Spleen (tissue), 7 donors: Measurements from ENCODE around the gene ZSCAN21.

Experiments
- POLR2A ChIP-seq, 3 donors: fragments of 450-650 bp; IDR thresholded peaks; one replicate each; pipeline ENCODE4 v1.5.1; 2017; ENCODE audit warnings: antibody characterized with exemption in 3 of 3, mild to moderate bottlenecking in 1 of 3
- POLR2AphosphoS5 ChIP-seq, 3 donors: sonication (generic); formaldehyde crosslinking; IDR thresholded peaks; one replicate each; pipeline ENCODE4 v1.5.1; 2017; ENCODE audit warnings: antibody characterized with exemption in 3 of 3
- TF ChIP-seq, protein P1 (sequence below), 11 experiments: fragments of 200-600 bp in 7 of 11; fragments of 450-650 bp in 4 of 11; sonication (generic) in 4 of 11; IDR thresholded peaks in 8 of 11; conservative IDR thresholded peaks in 3 of 11; 1 replicate in 7 of 11; 2 replicates in 4 of 11; pipeline versions ENCODE4 v1.4.0 to v1.8.0; 2016 to 2021; ENCODE audit warnings: antibody characterized with exemption in 11 of 11, inconsistent platforms in 4 of 11, mild to moderate bottlenecking in 1 of 11
- donor health status: DM: no; HTN: no; CAD: no; lungs with moderate emphysema.
- donor health status: DM: no; HTN: no; CAD: no.
- donor health status: DM: no; HTN: no; CAD: no.

DNA sequence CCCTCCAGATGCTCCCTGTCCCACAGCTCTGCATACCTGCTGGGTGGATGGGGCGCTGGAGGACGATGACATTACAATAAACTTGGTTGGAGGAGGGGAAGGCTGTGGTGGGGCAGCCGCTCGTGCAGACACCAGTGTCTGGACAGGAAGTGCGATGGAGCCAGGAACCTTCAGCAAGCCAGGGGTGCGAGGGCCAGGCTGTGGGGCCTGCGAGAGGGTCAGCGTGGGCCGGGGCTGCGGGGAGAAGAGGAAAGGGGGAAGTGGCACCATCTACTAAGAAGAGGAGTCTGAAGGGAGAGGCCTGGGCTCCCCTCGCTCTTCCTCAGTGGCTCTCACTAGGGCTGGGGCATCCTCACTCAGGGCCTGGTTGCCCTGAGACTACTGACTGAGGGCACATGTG lies 58.3 kb downstream of the ZSCAN21 start:
- TF ChIP-seq, protein P1, sequence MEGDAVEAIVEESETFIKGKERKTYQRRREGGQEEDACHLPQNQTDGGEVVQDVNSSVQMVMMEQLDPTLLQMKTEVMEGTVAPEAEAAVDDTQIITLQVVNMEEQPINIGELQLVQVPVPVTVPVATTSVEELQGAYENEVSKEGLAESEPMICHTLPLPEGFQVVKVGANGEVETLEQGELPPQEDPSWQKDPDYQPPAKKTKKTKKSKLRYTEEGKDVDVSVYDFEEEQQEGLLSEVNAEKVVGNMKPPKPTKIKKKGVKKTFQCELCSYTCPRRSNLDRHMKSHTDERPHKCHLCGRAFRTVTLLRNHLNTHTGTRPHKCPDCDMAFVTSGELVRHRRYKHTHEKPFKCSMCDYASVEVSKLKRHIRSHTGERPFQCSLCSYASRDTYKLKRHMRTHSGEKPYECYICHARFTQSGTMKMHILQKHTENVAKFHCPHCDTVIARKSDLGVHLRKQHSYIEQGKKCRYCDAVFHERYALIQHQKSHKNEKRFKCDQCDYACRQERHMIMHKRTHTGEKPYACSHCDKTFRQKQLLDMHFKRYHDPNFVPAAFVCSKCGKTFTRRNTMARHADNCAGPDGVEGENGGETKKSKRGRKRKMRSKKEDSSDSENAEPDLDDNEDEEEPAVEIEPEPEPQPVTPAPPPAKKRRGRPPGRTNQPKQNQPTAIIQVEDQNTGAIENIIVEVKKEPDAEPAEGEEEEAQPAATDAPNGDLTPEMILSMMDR (IDR thresholded peaks at IDR 0.05 in 8 of 11, conservative IDR thresholded peaks at IDR 0.05 in 3 of 11), result no peak
- TF ChIP-seq POLR2AphosphoS5 (IDR thresholded peaks at IDR 0.05), result peak in 1 of 3 donors; percentile 8
- no peak for TF ChIP-seq POLR2A (IDR thresholded peaks at IDR 0.05)
